ENCODE data around the gene PCDHA2. TPM values are rescaled to one million over a fixed set of nuclear protein-coding genes. Genes with fewer than 3 reads are reported as not detected.

The PCDHA2 gene
- total RNA-seq, 2 experiments from 2014 or later: not detected

Other genes with a start within 250 kb of the PCDHA2 start
- 1 to 10 TPM; 9.5 to 9.7 TPM for gene EIF4EBP3, start 247.2 kb upstream of the PCDHA2 start, total RNA-seq
- 10 to 100 TPM; 32.4 to 38.0 TPM for gene SRA1, start 237.4 kb upstream of the PCDHA2 start, total RNA-seq
- gene APBB3, start 230.3 kb upstream of the PCDHA2 start, total RNA-seq: 10 to 100 TPM; 28.5 to 32.8 TPM
- gene SLC35A4, start 230.0 kb upstream of the PCDHA2 start, total RNA-seq: 10 to 100 TPM; 84.0 to 96.6 TPM
- gene CD14, start 161.7 kb upstream of the PCDHA2 start, total RNA-seq: under 1 TPM; 0.21 to 0.37 TPM
- gene TMCO6, start 155.4 kb upstream of the PCDHA2 start, total RNA-seq: 10 to 100 TPM; 33.5 to 38.8 TPM
- 10 to 100 TPM; 76.3 to 79.9 TPM for gene NDUFA2, start 147.2 kb upstream of the PCDHA2 start, total RNA-seq
- 100 to 1,000 TPM; 121 to 161 TPM for gene IK, start 147.0 kb upstream of the PCDHA2 start, total RNA-seq
- gene WDR55, start 129.9 kb upstream of the PCDHA2 start, total RNA-seq: 10 to 100 TPM; 33.7 to 37.1 TPM
- 1 to 10 TPM; 2.0 to 2.2 TPM for gene DND1, start 121.3 kb upstream of the PCDHA2 start, total RNA-seq
- 10 to 100 TPM; 71.5 to 76.5 TPM for gene HARS1, start 103.5 kb upstream of the PCDHA2 start, total RNA-seq
- gene HARS2, start 103.4 kb upstream of the PCDHA2 start, total RNA-seq: 10 to 100 TPM; 32.7 to 34.2 TPM
- gene ZMAT2, start 94.4 kb upstream of the PCDHA2 start, total RNA-seq: 10 to 100 TPM; 52.4 to 61.3 TPM
- gene PCDHA1, start 8.7 kb upstream of the PCDHA2 start, total RNA-seq: not detected
- not detected for gene PCDHA3, start 6.2 kb downstream of the PCDHA2 start, total RNA-seq
- gene PCDHA4, start 12.2 kb downstream of the PCDHA2 start, total RNA-seq: not detected
- not detected for gene PCDHA5, start 26.8 kb downstream of the PCDHA2 start, total RNA-seq
- gene PCDHA6, start 33.1 kb downstream of the PCDHA2 start, total RNA-seq: not detected
- gene PCDHA7, start 39.4 kb downstream of the PCDHA2 start, total RNA-seq: not detected
- gene PCDHA8, start 46.3 kb downstream of the PCDHA2 start, total RNA-seq: not detected
- gene PCDHA9, start 53.5 kb downstream of the PCDHA2 start, total RNA-seq: not detected
- not detected for gene PCDHA10, start 61.0 kb downstream of the PCDHA2 start, total RNA-seq
- not detected for gene PCDHA11, start 74.1 kb downstream of the PCDHA2 start, total RNA-seq
- not detected for gene PCDHA12, start 80.5 kb downstream of the PCDHA2 start, total RNA-seq
- not detected for gene PCDHA13, start 87.3 kb downstream of the PCDHA2 start, total RNA-seq
- gene PCDHAC1, start 131.4 kb downstream of the PCDHA2 start, total RNA-seq: not detected
- gene PCDHAC2, start 171.6 kb downstream of the PCDHA2 start, total RNA-seq: not detected